Heart left ventricle (tissue), 16 donors: ENCODE measurements around the gene ADGRA1. TPM values are rescaled to one million over a fixed set of nuclear protein-coding genes. Genes with fewer than 3 reads are reported as not detected.

Experiments used
- ATAC-seq, 4 donors: fragments of 200-7000 bp; cut with Tn5 transposase; one replicate each; pipeline ENCODE4 v1.9.1; 2020 to 2022; ENCODE audit warnings: moderate library complexity in 4 of 4, mild to moderate bottlenecking in 3 of 4, moderate number of reproducible peaks in 1 of 4
- DNase-seq, 5 donors: peaks; one replicate each; pipeline ENCODE4 v3.0.0-alpha.2; 2020
- H3K27ac ChIP-seq, 12 donors: fragments of 200-600 bp; sonication (generic) in 4 of 12; one replicate each; pipeline versions ENCODE4 v1.5.0 to v1.8.0; 2016 to 2022; ENCODE audit warnings: mild to moderate bottlenecking in 2 of 12
- H3K27me3 ChIP-seq, 9 donors: fragments of 200-600 bp; sonication (generic) in 2 of 9; one replicate each; pipeline versions ENCODE4 v1.5.1 to v1.8.0; 2016 to 2022; ENCODE audit warnings: mild to moderate bottlenecking in 3 of 9
- H3K36me3 ChIP-seq, 9 donors: fragments of 200-600 bp; sonication (generic) in 2 of 9; one replicate each; pipeline versions ENCODE4 v1.5.0 to v1.8.0; 2018 to 2022; ENCODE audit warnings: mild to moderate bottlenecking in 2 of 9
- H3K4me1 ChIP-seq, 12 donors: fragments of 200-600 bp; sonication (generic) in 4 of 12; one replicate each; pipeline versions ENCODE4 v1.5.0 to v1.8.0; 2016 to 2022; ENCODE audit warnings: mild to moderate bottlenecking in 3 of 12
- H3K4me3 ChIP-seq, 12 donors: fragments of 200-600 bp; sonication (generic) in 4 of 12; one replicate each; pipeline versions ENCODE4 v1.5.0 to v1.8.0; 2017 to 2022; ENCODE audit warnings: mild to moderate bottlenecking in 9 of 12, moderate library complexity in 4 of 12
- H3K9me3 ChIP-seq, 12 donors: fragments of 200-600 bp; sonication (generic) in 4 of 12; one replicate each; pipeline versions ENCODE4 v1.5.0 to v1.8.0; 2016 to 2022; ENCODE audit warnings: mild to moderate bottlenecking in 1 of 12
- POLR2A ChIP-seq, 2 donors: fragments of 450-650 bp; IDR thresholded peaks; one replicate each; pipeline ENCODE4 v1.6.1; 2017; ENCODE audit warnings: antibody characterized with exemption in 2 of 2, mild to moderate bottlenecking in 2 of 2, moderate library complexity in 2 of 2
- WGBS, 4 donors: extraction: QIAGEN DNeasy Blood & Tissue Kit in 2 of 4; methylation state at CpG; one replicate each; pipeline versions ENCODE4 v1.1.5 to v1.1.7; 2013 to 2018; 5-methylcytosine and 5-hydroxymethylcytosine counted together
- intact Hi-C, 10 donors: fragments of 100-400 bp; cut with DNase I; formaldehyde crosslinking; loops; one replicate each; pipeline versions ENCODE4 v1.11.1 to v1.14.2; 2022
- polyA plus RNA-seq, 2 donors: library from polyadenylated mRNA; stranded (reverse); fragments of 200-250 nt; gene quantifications; one replicate each; pipeline ENCODE4 v1.2.3, GENCODE V29; 2013
- total RNA-seq, 9 donors: library from RNA; depleted of rRNA in 2 of 9; stranded (reverse); fragments of >200 nt in 2 of 9; fragmentation: NEBNext Ultra II Directional in 3 of 9; extraction: Animal tissue kit (Norgen Biotek cat#: 25700) in 3 of 9; gene quantifications; one replicate each; pipeline versions ENCODE4 v1.1.0 to v1.2.4, GENCODE V29; 2016 to 2023
- TF ChIP-seq, protein P1 (sequence below), 12 donors: fragments of 200-600 bp; sonication (generic) in 4 of 12; IDR thresholded peaks; one replicate each; pipeline versions ENCODE4 v1.5.0 to v1.8.0; 2018 to 2022; ENCODE audit warnings: antibody characterized with exemption in 12 of 12, mild to moderate bottlenecking in 5 of 12
- donor health status: ischemic (EF 13 %, LVEDD 7.1; RV severe dilation, severe dysfunction).
- donor health status: healthy with polysubstance abuse.
- donor health status: DM: no; HTN: yes; CAD: no.
- donor health status: DM: no; HTN: no; CAD: no.
- donor health status: ischemic (EF 25% LVEDD 6.9; RV normal size, moderate dysfunction).
- donor health status: ischemic (EF 25% LVEDD 5.7; RV mildly dilated, moderate dysfunction).
- donor health status: healthy.
- donor health status: DM: yes; HTN: yes; CAD: no.
- donor health status: ischemic (EF 35%, LVEDD 5.7; RV mildly dilated, moderate dysfunction).
- donor health status: nonischemic (EF 11% LVEDD 7.7; RV severe dilation, severe dysfunction).
- donor health status: DM: yes; HTN: yes; CAD: no.
- donor health status: PGD.
- donor health status: ischemic (EF 29% LVEDD 5.4; RV normal size, mild dysfunction).
- donor health status: nonischemic (EF 23%, LVEDD 6.1; RV moderate dilation, normal function).

The ADGRA1 gene
- total and polyA plus RNA-seq, 11 donors = 0.03 to 0.19 (median 0.13) TPM; not detected in 8

DNA sequence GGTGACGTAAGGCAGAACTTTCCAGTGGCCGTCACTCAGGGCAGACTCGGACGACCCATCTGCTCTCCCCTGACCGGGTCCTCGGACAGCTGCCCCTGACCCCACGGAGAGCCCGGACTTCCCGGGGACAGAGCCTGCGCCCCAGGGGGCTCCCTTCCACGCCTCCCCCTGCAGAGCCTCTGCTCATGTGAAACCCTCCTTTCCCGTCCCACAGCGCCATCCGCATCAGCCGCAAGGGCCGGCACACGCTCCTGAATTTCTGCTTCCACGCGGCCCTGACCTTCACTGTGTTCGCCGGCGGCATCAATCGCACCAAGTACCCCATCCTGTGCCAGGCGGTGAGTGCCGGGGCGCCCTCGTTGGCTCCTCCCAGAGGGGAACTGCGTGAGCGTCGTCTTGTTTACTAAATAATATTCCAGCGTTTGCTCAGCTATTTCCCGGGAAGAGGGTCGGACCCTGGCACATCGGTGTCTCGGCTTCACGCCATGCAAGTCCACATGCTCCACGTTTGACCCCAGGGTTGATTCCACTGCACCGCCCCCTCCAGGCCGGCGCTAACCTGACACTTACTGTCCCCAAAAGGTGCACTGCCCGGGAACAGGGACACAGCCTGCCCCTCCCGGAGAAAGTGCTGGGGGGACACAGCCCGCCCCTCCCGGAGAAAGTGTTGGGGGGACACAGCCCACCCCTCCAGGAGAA lies 10.9 kb downstream of the ADGRA1 start:
- DNase-seq = peak in 1 of 5 donors; percentile 52
- peaks cover 0 to 82% (median 32%) of the 10 kb centered on the region in 9 donors for H3K27me3 ChIP-seq

DNA sequence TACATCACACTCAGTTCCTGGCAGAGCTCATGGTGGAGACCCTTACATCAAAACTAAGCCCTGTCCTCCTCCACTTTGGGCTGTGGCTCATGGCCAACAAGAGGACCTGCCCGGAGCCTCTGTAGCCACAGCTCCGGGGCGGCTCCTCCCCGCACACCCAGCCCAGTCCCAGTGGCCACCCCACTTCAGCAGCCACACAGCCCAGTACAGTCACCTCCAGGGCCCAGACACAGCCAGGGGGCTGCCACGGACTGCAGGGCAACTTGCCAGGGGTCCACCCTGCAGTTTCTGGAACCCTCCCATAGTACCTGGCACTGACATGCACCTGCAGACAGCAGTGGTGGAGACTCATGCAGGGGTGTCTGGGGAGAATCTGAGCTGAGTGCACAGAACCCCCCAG lies 11.8 kb downstream of the ADGRA1 start:
- intact Hi-C loops = no loop called here
- no peaks in the 10 kb centered on the region for H3K9me3 ChIP-seq
- WGBS, 4 donors = 72 to 74% (median 73%) methylated on average over 5 of the region's 5 CpGs; no CpG with 5 or more reads in 1 of the 4 donors
- ATAC-seq (no peak), DNase-seq (peak in 1 of 5 donors; percentile 20)
- no peaks in the 10 kb centered on the region for H3K36me3 ChIP-seq
- no peak overlapping the region for H3K4me3 ChIP-seq
- TF ChIP-seq, protein P1, sequence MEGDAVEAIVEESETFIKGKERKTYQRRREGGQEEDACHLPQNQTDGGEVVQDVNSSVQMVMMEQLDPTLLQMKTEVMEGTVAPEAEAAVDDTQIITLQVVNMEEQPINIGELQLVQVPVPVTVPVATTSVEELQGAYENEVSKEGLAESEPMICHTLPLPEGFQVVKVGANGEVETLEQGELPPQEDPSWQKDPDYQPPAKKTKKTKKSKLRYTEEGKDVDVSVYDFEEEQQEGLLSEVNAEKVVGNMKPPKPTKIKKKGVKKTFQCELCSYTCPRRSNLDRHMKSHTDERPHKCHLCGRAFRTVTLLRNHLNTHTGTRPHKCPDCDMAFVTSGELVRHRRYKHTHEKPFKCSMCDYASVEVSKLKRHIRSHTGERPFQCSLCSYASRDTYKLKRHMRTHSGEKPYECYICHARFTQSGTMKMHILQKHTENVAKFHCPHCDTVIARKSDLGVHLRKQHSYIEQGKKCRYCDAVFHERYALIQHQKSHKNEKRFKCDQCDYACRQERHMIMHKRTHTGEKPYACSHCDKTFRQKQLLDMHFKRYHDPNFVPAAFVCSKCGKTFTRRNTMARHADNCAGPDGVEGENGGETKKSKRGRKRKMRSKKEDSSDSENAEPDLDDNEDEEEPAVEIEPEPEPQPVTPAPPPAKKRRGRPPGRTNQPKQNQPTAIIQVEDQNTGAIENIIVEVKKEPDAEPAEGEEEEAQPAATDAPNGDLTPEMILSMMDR (IDR thresholded peaks at IDR 0.05) = no peak
- TF ChIP-seq POLR2A (IDR thresholded peaks at IDR 0.05) = no peak
- no peak overlapping the region for H3K27ac ChIP-seq
- peaks cover 0 to 8% (median 0%) of the 10 kb centered on the region in 12 donors for H3K4me1 ChIP-seq
- H3K27me3 ChIP-seq = peaks cover 0 to 84% (median 32%) of the 10 kb centered on the region in 9 donors

More for the DNA sequence above, 10.9 kb downstream of the ADGRA1 start:
- Histone ChIP-seq H3K4me3 (no peak overlapping the region), H3K9me3 (no peaks in the 10 kb centered on the region), H3K4me1 (peaks cover 0 to 8% (median 0%) of the 10 kb centered on the region in 12 donors), H3K36me3 (no peaks in the 10 kb centered on the region), H3K27ac (no peak overlapping the region)
- no peak for ATAC-seq
- TF ChIP-seq, protein P1 (IDR thresholded peaks at IDR 0.05) = no peak
- TF ChIP-seq POLR2A (IDR thresholded peaks at IDR 0.05) = no peak
- 72 to 78% (median 75%) methylated on average over 36 to 44 of the region's 44 CpGs for WGBS, 4 donors
- intact Hi-C loops = no loop called here

DNA sequence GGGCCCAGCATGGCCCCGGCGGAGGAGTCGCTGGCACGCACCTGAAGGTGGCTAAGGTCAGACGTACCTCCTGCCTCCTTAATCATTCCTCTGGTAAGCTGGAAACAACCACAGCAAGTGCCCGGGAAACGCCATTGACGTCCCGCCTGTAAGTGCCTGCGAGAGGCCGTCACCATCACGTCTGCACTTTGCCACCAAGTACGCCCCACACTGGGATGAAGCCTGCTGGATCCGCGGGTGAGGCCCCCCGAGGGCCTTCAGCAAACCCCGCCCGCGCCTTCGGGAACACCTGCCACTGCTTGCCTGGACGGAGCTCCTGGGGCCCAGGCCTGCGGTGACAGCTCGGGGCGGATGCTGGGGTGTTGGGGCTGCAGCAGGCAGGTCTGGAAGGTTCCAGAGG lies 12.5 kb downstream of the ADGRA1 start:
- peaks cover 0 to 84% (median 32%) of the 10 kb centered on the region in 9 donors for H3K27me3 ChIP-seq
- 70 to 78% (median 76%) methylated on average over 14 to 24 of the region's 24 CpGs for WGBS, 4 donors
- TF ChIP-seq, protein P1 (IDR thresholded peaks at IDR 0.05) = no peak
- no peak for TF ChIP-seq POLR2A (IDR thresholded peaks at IDR 0.05)

DNA sequence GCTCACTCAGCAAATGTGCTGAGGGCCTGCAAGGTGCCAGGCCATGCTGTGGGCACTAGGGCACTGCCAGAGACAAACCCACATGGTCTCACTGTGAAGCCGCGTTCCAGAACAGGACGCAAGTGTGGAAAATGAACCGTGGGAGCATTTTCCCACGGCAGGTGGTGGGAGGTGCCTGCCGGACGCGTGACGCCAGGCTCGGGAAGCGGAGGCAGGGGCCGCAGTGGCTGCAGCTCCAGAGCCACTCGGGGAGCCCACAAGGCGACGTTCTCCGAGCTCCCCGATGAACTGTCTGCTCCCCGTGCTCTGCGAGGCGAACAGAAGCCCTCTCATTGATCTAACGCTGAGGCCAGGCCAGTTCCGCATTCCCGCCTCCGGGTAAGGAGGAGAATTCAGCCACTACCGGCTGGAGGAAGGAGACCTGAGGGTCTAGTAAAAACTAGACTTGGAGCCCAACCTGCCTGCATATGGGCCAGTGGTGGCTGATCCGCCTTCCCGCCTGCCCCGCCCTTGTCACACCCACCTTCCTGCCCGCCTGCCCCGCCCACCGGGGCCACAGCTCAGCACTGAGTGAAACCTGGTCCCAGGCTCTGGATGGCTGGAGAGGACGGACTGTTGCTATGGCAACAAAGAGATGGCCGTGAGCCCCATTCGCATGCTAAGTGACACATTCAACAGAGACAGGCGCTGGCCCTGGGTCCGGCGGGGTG lies 13.1 kb downstream of the ADGRA1 start:
- H3K27me3 ChIP-seq = peaks cover 0 to 77% (median 28%) of the 10 kb centered on the region in 9 donors
- TF ChIP-seq, protein P1 (IDR thresholded peaks at IDR 0.05) = no peak
- no peak for TF ChIP-seq POLR2A (IDR thresholded peaks at IDR 0.05)
- WGBS, 4 donors = 10 to 25% (median 19%) methylated on average over 15 to 37 of the region's 37 CpGs
- ATAC-seq = peak in 1 of 4 donors; percentile 60
- H3K9me3 ChIP-seq = peaks cover 0 to under 1% (median 0%) of the 10 kb centered on the region in 12 donors
- intact Hi-C loops = no loop called here
- H3K27ac ChIP-seq = no peak overlapping the region
- H3K4me1 ChIP-seq = peaks cover 0 to 8% (median 0%) of the 10 kb centered on the region in 12 donors
- DNase-seq = peak in 1 of 5 donors; percentile 54
- H3K36me3 ChIP-seq = no peaks in the 10 kb centered on the region
- no peak overlapping the region for H3K4me3 ChIP-seq

More for the DNA sequence above, 12.5 kb downstream of the ADGRA1 start:
- Histone ChIP-seq H3K4me3 (no peak overlapping the region), H3K9me3 (no peaks in the 10 kb centered on the region), H3K27ac (no peak overlapping the region), H3K4me1 (peaks cover 0 to 8% (median 0%) of the 10 kb centered on the region in 12 donors), H3K36me3 (no peaks in the 10 kb centered on the region)
- intact Hi-C loops = no loop called here
- no peak for ATAC-seq
- peak in 1 of 5 donors; percentile 28 for DNase-seq
